Naive thymus-derived CD8-positive, alpha-beta T cell (primary cell): Measurements from ENCODE around the gene PRDX1. TPM values are rescaled to one million over a fixed set of nuclear protein-coding genes. Genes with fewer than 3 reads are reported as not detected.
"Not testable (repeated sequence)": the region's sequence is repeated elsewhere in the genome, so short reads cannot be mapped to it uniquely, and the experiment has no call there.

Experiments
- ATAC-seq, 2 donors: fragments of 150-1000 bp; cut with Tn5 transposase in 1 of 2; sonication (Bioruptor Pico), chemical (Tn5 transposase) in 1 of 2; 1 replicate in 1 of 2; 2 replicates in 1 of 2; pipeline ENCODE4 v1.10.0; 2021; ENCODE audit warnings: mild to moderate bottlenecking in 2 of 2, moderate library complexity in 2 of 2
- POLR2A ChIA-PET: fragments of 350-600 bp; sonication (Branson Sonifier 250); formaldehyde crosslinking; loops from one replicate; lab custom pipeline; 2021; ENCODE audit warnings: antibody characterized with exemption; lab: Charles Lee
- DNase-seq, 10 donors: peaks; one replicate each; pipeline versions ENCODE4 v3.0.0 to v3.0.0-alpha.2; 2020 to 2022
- H3K27ac Mint-ChIP-seq, 10 donors: one replicate each; pipeline ENCODE4 v1.8.0; 2020 to 2022; ENCODE audit warnings: mild to moderate bottlenecking in 10 of 10, mixed read lengths in 10 of 10, moderate library complexity in 4 of 10, inconsistent platforms in 1 of 10
- H3K27me3 Mint-ChIP-seq, 5 donors: one replicate each; pipeline ENCODE4 v1.8.0; 2021 to 2022; ENCODE audit warnings: mixed read lengths in 5 of 5
- H3K36me3 Mint-ChIP-seq, 3 donors: one replicate each; pipeline ENCODE4 v1.8.0; 2020 to 2022; ENCODE audit warnings: mixed read lengths in 3 of 3, mild to moderate bottlenecking in 2 of 3, inconsistent platforms in 1 of 3
- H3K4me1 Mint-ChIP-seq, 4 donors: one replicate each; pipeline ENCODE4 v1.8.0; 2021 to 2022; ENCODE audit warnings: mixed read lengths in 4 of 4
- H3K4me3 Mint-ChIP-seq, 10 donors: one replicate each; pipeline ENCODE4 v1.8.0; 2020 to 2022; ENCODE audit warnings: mild to moderate bottlenecking in 10 of 10, mixed read lengths in 10 of 10, moderate library complexity in 6 of 10, inconsistent platforms in 1 of 10
- H3K9me3 Mint-ChIP-seq, 9 donors: one replicate each; pipeline ENCODE4 v1.8.0; 2020 to 2022; ENCODE audit warnings: mixed read lengths in 9 of 9, mild to moderate bottlenecking in 3 of 9, inconsistent platforms in 1 of 9, moderate library complexity in 1 of 9
- polyA plus RNA-seq, 3 donors: library from polyadenylated mRNA; unstranded; fragments of 300-500 nt; fragmentation: Illumina TruSeq; gene quantifications; one replicate each; pipeline ENCODE4 v1.2.3, GENCODE V29; 2021
- total RNA-seq, 8 experiments: library from RNA in 2 of 8; stranded (reverse) in 2 of 8; gene quantifications; one replicate each; pipeline ENCODE4 v1.2.3 and lab custom pipeline; 2021 to 2026

The PRDX1 gene
- total and polyA plus RNA-seq, 5 experiments from 2014 or later = 115 to 214 (median 174) TPM

DNA sequence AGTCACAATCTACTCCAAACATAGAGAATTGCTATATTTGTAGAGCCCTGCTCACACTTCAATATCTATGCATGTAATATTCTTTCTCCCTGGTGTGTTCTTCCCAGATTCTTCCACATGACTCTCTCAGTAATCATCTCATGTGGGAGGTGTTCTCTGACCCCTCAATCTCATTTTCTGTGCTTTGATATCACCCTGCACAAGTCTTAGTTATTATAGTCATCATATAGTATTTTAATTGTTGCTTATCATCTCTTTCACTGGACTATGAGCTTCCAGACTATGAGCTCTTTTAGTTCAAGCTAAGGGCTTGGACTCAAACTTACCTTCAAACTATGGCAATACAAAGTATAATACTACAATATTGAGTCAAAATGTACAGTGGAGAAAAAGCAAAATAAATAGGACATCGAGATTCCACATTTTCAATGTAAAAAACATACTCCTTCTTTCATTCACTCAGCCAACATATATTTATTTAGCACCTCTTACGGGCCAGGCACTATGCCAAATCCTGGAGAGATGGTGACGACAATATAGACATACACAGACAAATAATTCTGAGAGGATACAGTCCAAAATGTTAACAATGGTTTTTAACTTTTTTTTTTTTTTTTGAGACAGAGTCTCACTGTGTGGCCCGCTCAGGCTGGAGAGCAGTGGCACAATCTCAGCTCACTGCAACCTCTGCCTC is 43.4 kb downstream of the PRDX1 start:
- POLR2A ChIA-PET = interaction anchor here (0.6 kb wide), 1 partner anchor 504 kb away, joined by 3 read pairs; no protein-coding TSS in a partner anchor
- no peak for ATAC-seq
- H3K27ac Mint-ChIP-seq = no peak overlapping the region

DNA sequence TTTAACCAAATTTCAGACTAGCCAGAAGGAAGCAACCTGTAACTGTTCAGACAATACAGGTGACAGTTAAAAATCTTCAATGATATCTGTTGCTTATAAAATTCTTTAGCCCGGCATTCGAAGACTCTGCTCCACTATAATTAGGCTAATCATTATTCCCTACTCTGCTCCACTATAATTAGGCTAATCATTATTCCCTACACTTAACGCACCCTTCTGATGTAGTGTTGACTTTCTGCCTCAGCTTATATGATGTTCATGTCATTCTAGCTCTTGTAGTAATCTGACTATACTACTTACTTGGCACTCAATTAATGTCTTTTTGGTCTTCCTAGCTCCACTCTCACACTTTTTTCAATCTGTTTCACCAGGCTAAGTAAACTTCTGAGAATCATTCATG is 44.0 kb downstream of the PRDX1 start:
- H3K9me3 Mint-ChIP-seq = no peaks in the 10 kb centered on the region
- H3K4me3 Mint-ChIP-seq = no peak overlapping the region
- POLR2A ChIA-PET = no interaction called here
- H3K36me3 Mint-ChIP-seq = peaks cover 0 to 3% (median 2%) of the 10 kb centered on the region in 3 donors
- ATAC-seq (no peak), DNase-seq (no peak)
- no peak overlapping the region for H3K27ac Mint-ChIP-seq
- peaks cover 0 to 11% (median 1%) of the 10 kb centered on the region in 4 donors for H3K4me1 Mint-ChIP-seq
- no peaks in the 10 kb centered on the region for H3K27me3 Mint-ChIP-seq

More for the DNA sequence above, 43.4 kb downstream of the PRDX1 start:
- no peak for DNase-seq
- H3K4me3 Mint-ChIP-seq = no peak overlapping the region
- peaks cover 0 to 3% (median 2%) of the 10 kb centered on the region in 3 donors for H3K36me3 Mint-ChIP-seq
- H3K27me3 Mint-ChIP-seq = no peaks in the 10 kb centered on the region
- no peaks in the 10 kb centered on the region for H3K9me3 Mint-ChIP-seq
- peaks cover 0 to 8% (median under 1%) of the 10 kb centered on the region in 4 donors for H3K4me1 Mint-ChIP-seq

DNA sequence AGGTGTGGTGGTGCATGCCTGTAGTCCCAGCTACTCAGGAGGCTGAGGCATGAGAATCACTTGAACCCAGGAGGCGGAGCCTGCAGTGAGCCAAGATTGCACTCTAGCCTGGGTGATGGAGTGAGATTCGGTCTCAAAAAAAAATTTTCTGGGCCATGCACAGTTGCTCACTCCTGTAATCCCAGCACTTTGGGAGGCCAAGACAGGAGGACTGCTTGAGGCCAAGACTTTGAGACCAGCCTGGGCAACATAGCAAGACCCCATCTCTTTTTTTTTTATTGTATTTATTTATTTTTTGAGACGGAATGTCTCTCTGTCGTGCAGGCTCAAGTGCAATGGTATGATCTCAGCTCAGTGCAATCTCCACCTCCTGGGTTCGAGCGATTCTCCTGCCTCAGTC is 47.5 kb downstream of the PRDX1 start:
- POLR2A ChIA-PET = interaction anchor here (0.7 kb wide), 1 partner anchor 668 kb away, joined by 3 read pairs; no protein-coding TSS in a partner anchor
- peaks cover 0 to 11% (median 1%) of the 10 kb centered on the region in 4 donors for H3K4me1 Mint-ChIP-seq
- H3K27ac Mint-ChIP-seq, H3K36me3 Mint-ChIP-seq, H3K27me3 Mint-ChIP-seq, H3K9me3 Mint-ChIP-seq, DNase-seq, ATAC-seq, H3K4me3 Mint-ChIP-seq: not testable (repeated sequence)

GRCh38 chr1:45473302-45473701 is 48.4 kb downstream of the PRDX1 start:
- H3K4me1 Mint-ChIP-seq = peaks cover 0 to 8% (median 1%) of the 10 kb centered on the region in 4 donors
- no peak overlapping the region for H3K27ac Mint-ChIP-seq
- POLR2A ChIA-PET = interaction anchor here (0.6 to 0.7 kb wide), 2 partner anchors 92 to 669 kb away, joined by 3 read pairs; no protein-coding TSS in a partner anchor
- no peaks in the 10 kb centered on the region for H3K27me3 Mint-ChIP-seq
- H3K4me3 Mint-ChIP-seq = no peak overlapping the region
- peaks cover 0 to 5% (median 3%) of the 10 kb centered on the region in 3 donors for H3K36me3 Mint-ChIP-seq
- no peak for ATAC-seq
- H3K9me3 Mint-ChIP-seq = no peaks in the 10 kb centered on the region
- no peak for DNase-seq

DNA sequence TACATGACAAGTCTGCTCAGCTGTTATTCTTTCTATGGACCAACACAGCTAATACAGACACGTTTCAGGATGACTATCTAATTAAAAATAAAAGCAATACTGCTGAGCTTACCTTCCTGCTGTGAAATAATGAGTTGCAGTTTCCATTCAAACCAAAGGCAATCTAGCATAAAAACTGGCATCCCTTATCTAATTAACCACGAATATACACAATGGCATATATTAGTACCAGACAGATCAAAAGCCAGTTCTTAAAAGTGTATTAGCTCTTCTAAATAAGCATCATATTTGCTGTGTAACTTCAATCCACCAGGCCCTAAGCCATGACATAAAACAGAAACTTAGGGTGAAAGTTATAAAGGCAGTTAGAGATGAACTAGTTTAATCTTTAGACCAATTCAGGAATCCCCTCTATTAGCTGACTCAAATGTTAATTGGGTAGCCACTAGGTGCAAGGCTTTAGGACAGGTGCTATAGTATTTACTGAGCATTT is 51.3 kb downstream of the PRDX1 start:
- no peaks in the 10 kb centered on the region for H3K27me3 Mint-ChIP-seq
- H3K27ac Mint-ChIP-seq = no peak overlapping the region
- H3K36me3 Mint-ChIP-seq = peaks cover 0 to 5% (median 3%) of the 10 kb centered on the region in 3 donors
- peaks cover 0 to 8% (median 1%) of the 10 kb centered on the region in 4 donors for H3K4me1 Mint-ChIP-seq
- no peak for DNase-seq
- H3K9me3 Mint-ChIP-seq = no peaks in the 10 kb centered on the region
- H3K4me3 Mint-ChIP-seq = no peak overlapping the region
- POLR2A ChIA-PET = interaction anchor here (0.6 kb wide), 1 partner anchor 179 kb away, joined by 5 read pairs; no protein-coding TSS in a partner anchor
- ATAC-seq = no peak

DNA sequence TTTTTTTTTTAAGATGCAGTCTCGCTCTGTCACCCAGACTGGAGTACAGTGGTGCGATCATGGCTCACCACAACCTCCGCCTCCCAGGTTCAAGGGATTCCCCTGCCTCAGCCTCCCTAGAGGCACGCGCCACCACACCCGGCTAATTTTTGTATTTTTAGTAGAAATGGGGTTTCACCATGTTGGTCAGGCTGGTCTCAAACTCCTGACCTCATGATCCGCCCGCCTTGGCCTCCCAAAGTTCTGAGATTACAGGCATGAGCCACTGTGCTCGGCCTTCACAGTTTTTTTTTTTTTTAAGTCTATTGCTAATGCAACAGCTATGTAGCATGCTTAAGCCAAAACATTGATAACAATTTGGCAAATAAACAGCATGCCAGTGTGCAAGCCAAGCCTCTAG is 54.3 kb downstream of the PRDX1 start:
- H3K27me3 Mint-ChIP-seq, H3K4me1 Mint-ChIP-seq, H3K9me3 Mint-ChIP-seq, DNase-seq, ATAC-seq, H3K27ac Mint-ChIP-seq, POLR2A ChIA-PET, H3K4me3 Mint-ChIP-seq, H3K36me3 Mint-ChIP-seq: not testable (repeated sequence)

GRCh38 chr1:45465277-45465676 is 56.4 kb downstream of the PRDX1 start:
- Mint-ChIP-seq H3K36me3 (peaks cover 0 to 2% (median 0%) of the 10 kb centered on the region in 3 donors), H3K4me3 (no peak overlapping the region), H3K9me3 (no peaks in the 10 kb centered on the region), H3K27me3 (no peaks in the 10 kb centered on the region), H3K27ac (no peak overlapping the region), H3K4me1 (no peaks in the 10 kb centered on the region)
- ATAC-seq (no peak), DNase-seq (no peak)
- POLR2A ChIA-PET = no interaction called here

Other genes starting within 250 kb of the PRDX1 start
- 1 to 10 TPM; 1.5 TPM for gene HPDL, start 195.0 kb downstream of the PRDX1 start, total RNA-seq
- 1 to 10 TPM in 2 of 3 donors, under 1 TPM in 1; 0.47 to 2.7 (median 1.2) TPM for gene HPDL, start 195.0 kb downstream of the PRDX1 start, polyA plus RNA-seq
- 10 to 100 TPM; 23.7 to 24.5 TPM for gene TOE1, start 181.7 kb downstream of the PRDX1 start, total RNA-seq
- gene TOE1, start 181.7 kb downstream of the PRDX1 start, polyA plus RNA-seq = 10 to 100 TPM in 2 of 3 donors, 1 to 10 TPM in 1; 8.2 to 12.3 (median 10.7) TPM
- gene MUTYH, start 181.4 kb downstream of the PRDX1 start, total RNA-seq = 10 to 100 TPM; 75.6 to 79.7 TPM
- gene MUTYH, start 181.4 kb downstream of the PRDX1 start, polyA plus RNA-seq = 10 to 100 TPM; 21.8 to 24.7 (median 24.4) TPM
- gene TESK2, start 30.7 kb downstream of the PRDX1 start, total RNA-seq = 1 to 10 TPM; 9.8 to 10.0 TPM
- 1 to 10 TPM; 2.3 to 3.1 (median 2.7) TPM for gene TESK2, start 30.7 kb downstream of the PRDX1 start, polyA plus RNA-seq
- gene CCDC163, start 21.8 kb downstream of the PRDX1 start, total RNA-seq = 10 to 100 TPM; 13.3 to 16.0 TPM
- 10 to 100 TPM in 1 of 3 donors, 1 to 10 TPM in 2; 4.1 to 10.0 (median 5.0) TPM for gene CCDC163, start 21.8 kb downstream of the PRDX1 start, polyA plus RNA-seq
- gene MMACHC, start 21.6 kb downstream of the PRDX1 start, total RNA-seq = 1 to 10 TPM; 4.8 to 5.5 TPM
- gene MMACHC, start 21.6 kb downstream of the PRDX1 start, polyA plus RNA-seq = 1 to 10 TPM in 1 of 3 donors, under 1 TPM in 2; 0.12 to 1.6 (median 0.82) TPM
- gene AKR1A1, start 28.9 kb upstream of the PRDX1 start, total RNA-seq = 10 to 100 TPM; 74.8 to 78.0 TPM
- gene AKR1A1, start 28.9 kb upstream of the PRDX1 start, polyA plus RNA-seq = 10 to 100 TPM; 82.8 to 96.3 (median 85.5) TPM
- 10 to 100 TPM; 72.7 to 73.2 TPM for gene NASP, start 62.2 kb upstream of the PRDX1 start, total RNA-seq
- gene NASP, start 62.2 kb upstream of the PRDX1 start, polyA plus RNA-seq = 10 to 100 TPM; 72.5 to 89.3 (median 84.0) TPM
- gene CCDC17, start 102.2 kb upstream of the PRDX1 start, total RNA-seq = 1 to 10 TPM; 9.2 to 9.4 TPM
- gene CCDC17, start 102.2 kb upstream of the PRDX1 start, polyA plus RNA-seq = under 1 TPM in 1 of 3 donors, not detected in 2; 0.43 TPM
- 100 to 1,000 TPM; 183 to 193 TPM for gene GPBP1L1, start 164.6 kb upstream of the PRDX1 start, total RNA-seq
- gene GPBP1L1, start 164.6 kb upstream of the PRDX1 start, polyA plus RNA-seq = 10 to 100 TPM; 88.9 to 94.0 (median 92.1) TPM
- 10 to 100 TPM; 23.9 to 29.1 TPM for gene TMEM69, start 166.3 kb upstream of the PRDX1 start, total RNA-seq
- gene TMEM69, start 166.3 kb upstream of the PRDX1 start, polyA plus RNA-seq = 10 to 100 TPM; 43.5 to 59.4 (median 56.0) TPM
- gene IPP, start 228.8 kb upstream of the PRDX1 start, total RNA-seq = 10 to 100 TPM; 14.2 to 15.6 TPM
- gene IPP, start 228.8 kb upstream of the PRDX1 start, polyA plus RNA-seq = 10 to 100 TPM in 2 of 3 donors, 1 to 10 TPM in 1; 8.7 to 17.4 (median 12.8) TPM